ENCODE measurements around the gene GPR39. TPM values are rescaled to one million over a fixed set of nuclear protein-coding genes. Genes with fewer than 3 reads are reported as not detected.

Gene GPR39
- total and polyA plus RNA-seq, 2 donors (not counting 1 experiment from before 2014, with no cell fraction given), result not detected

- H3K9me3 ChIP-seq (ENCODE audit: control extremely low read depth in 1 of 3, control insufficient read depth in 2 of 3, insufficient read depth in 1 of 3, low read length in 2 of 3), result peaks cover 0 to 6% (median 0%) of the 10 kb centered on the region in 3 donors
- ChIA-PET CTCF (no interaction called here), POLR2A (no interaction called here)
- no peak overlapping the region for H2AFZ ChIP-seq (ENCODE audit: insufficient read depth, low read depth, low read length, poor library complexity, severe bottlenecking)
- H3K27ac Mint-ChIP-seq, result no peak overlapping the region
- no peak overlapping the region for H3K27ac ChIP-seq (ENCODE audit: low read length in 2 of 2)
- H3K4me1 Mint-ChIP-seq, result no peaks in the 10 kb centered on the region
- H3K4me3 ChIP-seq (ENCODE audit: control extremely low read depth in 1 of 5, extremely low read depth in 1 of 5, insufficient read depth in 1 of 5, low read depth in 2 of 5, low read length in 4 of 5), result no peak overlapping the region
- H3K79me2 ChIP-seq (ENCODE audit: control insufficient read depth, insufficient read depth, low read length), result no peaks in the 10 kb centered on the region
- no peaks in the 10 kb centered on the region for H3K4me1 ChIP-seq (ENCODE audit: control insufficient read depth in 2 of 2, insufficient read depth in 2 of 2, low read length in 2 of 2)
- H3K9ac ChIP-seq (ENCODE audit: low read length), result no peak overlapping the region
- H3K9me3 Mint-ChIP-seq (ENCODE audit: insufficient read depth), result peaks cover 4% of the 10 kb centered on the region
- intact Hi-C loops (cut with micrococcal nuclease), result no loop called here
- no peaks in the 10 kb centered on the region for H3K27me3 ChIP-seq (replicated peaks in 1 of 4; ENCODE audit: control extremely low read depth in 1 of 4, control insufficient read depth in 3 of 4, insufficient read depth in 4 of 4, low read length in 3 of 4)
- H3K36me3 ChIP-seq (replicated peaks in 1 of 2; ENCODE audit: control extremely low read depth in 1 of 2, control insufficient read depth in 1 of 2, extremely low read depth in 1 of 2, insufficient read depth in 2 of 2, low read length in 1 of 2), result no peaks in the 10 kb centered on the region
- TF ChIP-seq EZH2 (IDR thresholded peaks at IDR 0.05; ENCODE audit: borderline replicate concordance, insufficient read depth, low read depth, low read length, poor library complexity, severe bottlenecking), result no peak
- no peak for TF ChIP-seq CTCF (IDR thresholded peaks at IDR 0.05)
- H3K4me2 ChIP-seq (replicated peaks; ENCODE audit: low read depth, low read length, poor library complexity, severe bottlenecking), result no peak overlapping the region
- 88% methylated on average over 2 of the region's 3 CpGs for WGBS (ENCODE audit: insufficient coverage)
- H4K20me1 ChIP-seq (ENCODE audit: control insufficient read depth, insufficient read depth, low read length, poor library complexity, severe bottlenecking), result no peaks in the 10 kb centered on the region
- ATAC-seq (ENCODE audit: low read depth), result no peak
- peaks cover 23% of the 10 kb centered on the region for H3K27me3 Mint-ChIP-seq
- no peak overlapping the region for H3K4me3 Mint-ChIP-seq
- DNase-seq, result no peak
Measured at GRCh38 chr2:132598536-132598935, 181.9 kb downstream of the GPR39 start.

- Histone ChIP-seq H3K4me3 (ENCODE audit: control extremely low read depth in 1 of 5, extremely low read depth in 1 of 5, insufficient read depth in 1 of 5, low read depth in 2 of 5, low read length in 4 of 5) (no peak overlapping the region), H3K79me2 (ENCODE audit: control insufficient read depth, insufficient read depth, low read length) (no peaks in the 10 kb centered on the region), H2AFZ (ENCODE audit: insufficient read depth, low read depth, low read length, poor library complexity, severe bottlenecking) (no peak overlapping the region), H3K4me1 (ENCODE audit: control insufficient read depth in 2 of 2, insufficient read depth in 2 of 2, low read length in 2 of 2) (no peaks in the 10 kb centered on the region), H3K9ac (ENCODE audit: low read length) (no peak overlapping the region), H3K9me3 (ENCODE audit: control extremely low read depth in 1 of 3, control insufficient read depth in 2 of 3, insufficient read depth in 1 of 3, low read length in 2 of 3) (peaks cover 0 to 6% (median 0%) of the 10 kb centered on the region in 3 donors), H3K4me2 (replicated peaks; ENCODE audit: low read depth, low read length, poor library complexity, severe bottlenecking) (no peak overlapping the region), H3K27ac (ENCODE audit: low read length in 2 of 2) (no peak overlapping the region), H4K20me1 (ENCODE audit: control insufficient read depth, insufficient read depth, low read length, poor library complexity, severe bottlenecking) (no peaks in the 10 kb centered on the region), H3K36me3 (replicated peaks in 1 of 2; ENCODE audit: control extremely low read depth in 1 of 2, control insufficient read depth in 1 of 2, extremely low read depth in 1 of 2, insufficient read depth in 2 of 2, low read length in 1 of 2) (no peaks in the 10 kb centered on the region), H3K27me3 (replicated peaks in 1 of 4; ENCODE audit: control extremely low read depth in 1 of 4, control insufficient read depth in 3 of 4, insufficient read depth in 4 of 4, low read length in 3 of 4) (no peaks in the 10 kb centered on the region)
- POLR2A ChIA-PET, result no interaction called here
- no peaks in the 10 kb centered on the region for H3K4me1 Mint-ChIP-seq
- intact Hi-C loops (cut with micrococcal nuclease), result no loop called here
- 100% methylated on average over 2 of the region's 4 CpGs for WGBS (ENCODE audit: insufficient coverage)
- no peak for TF ChIP-seq CTCF (IDR thresholded peaks at IDR 0.05)
- TF ChIP-seq EZH2 (IDR thresholded peaks at IDR 0.05; ENCODE audit: borderline replicate concordance, insufficient read depth, low read depth, low read length, poor library complexity, severe bottlenecking), result no peak
- peaks cover 4% of the 10 kb centered on the region for H3K9me3 Mint-ChIP-seq (ENCODE audit: insufficient read depth)
- ATAC-seq (ENCODE audit: low read depth), result no peak
- peaks cover 23% of the 10 kb centered on the region for H3K27me3 Mint-ChIP-seq
- no peak overlapping the region for H3K4me3 Mint-ChIP-seq
- DNase-seq, result no peak
- CTCF ChIA-PET, result no interaction called here
- H3K27ac Mint-ChIP-seq, result no peak overlapping the region
Measured at GRCh38 chr2:132599556-132599955, 183.0 kb downstream of the GPR39 start.

Data from B cell (primary cell).